GM18867 (cell line): ENCODE measurements around the gene TMEM108.
"Not testable (repeated sequence)": the region's sequence is repeated elsewhere in the genome, so short reads cannot be mapped to it uniquely, and the experiment has no call there.

ENCODE experiments used
- ATAC-seq: cut with Tn5 transposase; IDR thresholded peaks from one replicate; pipeline ENCODE4 v1.9.1; 2021; ENCODE audit warnings: mild to moderate bottlenecking, moderate library complexity; ENCODE audit not compliant: unreplicated experiment

The TMEM108 gene

GRCh38 chr3:133038089-133038730, at the start of gene TMEM108:
Gene TMEM108 (plus strand): TSS chr3:133038391.
- no peak for ATAC-seq

- ATAC-seq: no peak
These were observed 42.2 kb upstream of the TMEM108 start for GRCh38 chr3:132995971-132996370.

GRCh38 chr3:132997404-132998185, 40.6 kb upstream of the TMEM108 start:
- no peak for ATAC-seq

- ATAC-seq: not testable (repeated sequence)
These were observed 33.2 kb upstream of the TMEM108 start for GRCh38 chr3:133005032-133005431.

DNA sequence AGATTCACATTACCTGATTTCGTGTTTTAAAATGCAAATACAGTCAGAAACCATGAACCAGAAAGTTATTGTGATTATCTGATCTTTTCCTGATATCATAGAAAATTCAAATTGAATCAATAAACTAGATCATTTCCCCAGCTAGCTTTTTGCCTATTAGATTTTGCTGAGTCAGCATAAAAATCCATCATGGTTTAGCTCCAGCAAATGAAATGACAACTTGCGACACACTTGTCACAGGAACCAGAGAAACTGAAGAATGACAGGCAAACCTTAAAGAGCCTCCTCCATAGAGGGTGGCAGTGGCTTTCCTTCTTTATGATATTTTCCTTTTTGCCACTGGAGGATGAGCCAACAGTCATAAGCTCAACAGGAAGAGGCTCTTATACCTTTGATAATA, 30.6 kb upstream of the TMEM108 start:
- no peak for ATAC-seq

DNA sequence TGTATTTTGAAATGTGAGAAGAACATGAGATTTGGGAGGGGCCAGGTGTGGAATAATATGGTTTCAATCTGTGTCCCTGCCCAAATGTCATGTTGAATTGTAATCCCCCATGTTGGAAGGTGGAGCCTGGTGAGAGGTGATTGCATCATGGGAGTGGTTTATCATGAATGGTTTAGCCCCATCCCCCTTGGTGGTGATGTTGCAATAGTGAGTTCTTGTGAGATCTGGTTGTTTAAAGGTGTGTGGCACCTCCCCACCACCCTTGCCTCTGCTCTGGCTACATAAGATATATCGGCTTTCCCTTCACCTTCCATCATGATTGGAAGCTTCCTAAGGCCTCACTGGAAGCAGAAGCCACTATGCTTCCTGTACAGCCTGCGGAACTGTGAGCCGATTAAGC, 23.9 kb upstream of the TMEM108 start:
- no peak for ATAC-seq

DNA sequence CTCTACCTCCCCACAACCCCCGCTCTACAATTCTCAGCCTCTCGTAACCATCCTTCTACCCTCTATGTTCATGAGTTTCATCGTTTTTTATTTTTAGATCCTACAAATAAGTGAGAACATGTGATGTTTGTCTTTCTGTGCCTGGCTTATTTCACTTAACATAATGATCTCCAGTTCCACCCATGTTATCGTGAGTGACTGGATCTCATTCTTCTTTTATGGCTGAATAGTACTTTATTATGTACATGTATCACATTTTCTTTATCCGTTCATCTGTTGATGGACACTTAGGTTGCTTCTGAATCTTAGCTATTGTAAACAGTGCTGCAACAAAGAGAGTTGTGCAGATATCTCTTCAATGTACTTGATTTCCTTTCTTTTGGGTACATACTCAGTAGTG, 22.6 kb upstream of the TMEM108 start:
- not testable (repeated sequence) for ATAC-seq

- no peak for ATAC-seq
These were observed 21.3 kb upstream of the TMEM108 start for GRCh38 chr3:133016838-133017309.

- ATAC-seq: no peak
These were observed 19.3 kb upstream of the TMEM108 start for GRCh38 chr3:133018921-133019320.

DNA sequence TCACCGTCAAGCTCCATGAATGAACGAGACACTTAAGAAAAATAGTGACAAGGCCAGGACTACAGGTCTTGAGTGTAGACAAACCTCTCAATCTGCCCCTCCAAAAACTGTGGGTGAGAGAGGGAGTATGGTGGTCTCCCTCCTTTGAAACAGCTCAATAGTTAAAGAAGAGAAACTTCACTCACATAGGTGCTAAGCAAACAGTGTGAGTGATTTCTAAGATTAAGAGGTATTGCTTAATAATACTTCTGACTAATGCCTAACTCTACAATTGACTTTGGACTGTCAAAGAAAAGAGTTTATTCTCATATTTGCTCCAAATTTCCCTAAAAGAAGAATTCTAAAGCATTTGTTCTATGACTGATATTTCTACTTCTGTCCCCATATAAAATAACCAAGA, 17.0 kb upstream of the TMEM108 start:
- ATAC-seq: no peak

- no peak for ATAC-seq
These were observed 14.8 kb upstream of the TMEM108 start for GRCh38 chr3:133023362-133023761.

- no peak for ATAC-seq
These were observed 12.6 kb upstream of the TMEM108 start for GRCh38 chr3:133025546-133025945.

GRCh38 chr3:133032301-133032700, 5.9 kb upstream of the TMEM108 start:
- no peak for ATAC-seq

- no peak for ATAC-seq
These were observed 755 bp upstream of the TMEM108 start for GRCh38 chr3:133037436-133037835.

GRCh38 chr3:133038731-133039375, 662 bp downstream of the TMEM108 start:
- no peak for ATAC-seq

DNA sequence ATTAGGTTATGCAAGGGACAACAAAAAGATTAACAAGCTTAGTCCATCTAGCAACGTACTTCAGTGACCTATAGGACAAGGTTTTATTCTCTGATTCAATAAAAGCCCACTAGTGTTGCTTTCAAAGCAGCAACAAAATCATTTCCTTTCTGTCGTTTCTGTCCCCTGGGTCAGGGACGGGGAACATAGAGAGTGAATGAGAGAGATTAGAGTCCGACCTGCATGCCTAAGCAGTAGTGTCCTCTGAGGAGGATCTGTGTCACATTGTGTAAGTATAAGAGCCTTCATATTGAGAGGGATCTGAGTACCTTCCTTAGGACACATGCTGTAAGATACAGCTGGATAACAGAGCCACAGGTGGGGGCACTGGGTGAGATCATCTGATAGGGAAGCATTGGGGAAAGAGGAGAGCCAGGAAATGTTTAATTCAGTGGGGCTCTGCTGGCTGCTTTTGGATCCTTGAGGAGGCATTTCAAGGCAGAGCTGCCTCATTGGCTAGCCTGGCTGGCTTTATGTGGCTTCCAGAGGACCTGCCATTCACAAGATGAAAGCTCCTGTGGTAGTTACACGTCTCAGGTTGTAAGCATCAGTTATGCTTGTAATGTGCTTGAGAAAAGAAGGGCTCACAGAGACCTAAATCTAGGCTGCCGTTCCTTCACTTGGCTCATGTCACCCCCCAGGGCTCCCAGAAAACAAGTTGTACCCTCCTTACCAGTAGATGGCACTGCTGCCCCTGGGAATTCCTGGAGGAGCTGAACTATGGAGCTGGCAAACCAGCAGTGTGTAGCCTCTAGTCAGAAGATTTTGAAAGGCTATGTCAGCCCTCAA, 2.7 kb downstream of the TMEM108 start:
- peak; percentile 57 for ATAC-seq

- ATAC-seq: no peak
These were observed 3.3 kb downstream of the TMEM108 start for GRCh38 chr3:133041524-133041829.

DNA sequence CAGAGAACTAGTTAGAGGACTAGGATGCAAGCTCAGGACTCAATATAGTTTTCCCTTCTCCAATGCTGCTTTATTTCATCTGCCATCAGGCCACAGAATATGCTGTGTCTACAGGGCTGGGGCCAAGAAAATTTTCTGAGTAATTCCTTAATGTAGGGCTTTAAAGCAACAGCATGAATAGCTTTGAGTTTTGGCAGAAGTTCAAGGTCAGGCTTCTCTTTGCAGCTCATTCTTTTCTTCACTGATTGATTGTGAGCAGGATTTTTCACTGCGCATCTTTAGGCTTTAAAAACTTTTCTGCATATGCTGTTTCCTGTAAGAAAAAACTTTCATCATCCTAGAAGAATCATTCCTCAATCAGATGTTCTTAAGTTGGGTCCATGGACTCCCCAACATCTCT, 4.6 kb downstream of the TMEM108 start:
- ATAC-seq: no peak

DNA sequence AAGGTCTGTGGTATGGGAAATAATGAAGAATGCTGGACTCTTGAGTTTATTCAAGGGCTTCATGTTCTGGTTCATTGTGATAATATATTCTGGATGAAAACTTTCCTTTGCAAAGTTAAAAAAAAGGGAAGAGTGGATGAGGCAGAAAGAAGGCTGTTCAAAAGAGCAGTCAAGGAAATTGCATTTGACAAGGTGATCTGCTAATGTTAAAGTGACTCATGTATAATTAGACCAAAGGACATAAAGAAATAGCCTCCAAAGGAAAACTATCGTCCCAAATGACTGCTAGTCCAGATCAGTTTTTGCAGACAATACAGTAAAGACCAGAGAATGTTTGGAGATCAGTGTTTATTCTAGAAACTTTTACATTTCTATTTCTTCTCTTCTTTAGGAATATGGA, 9.8 kb downstream of the TMEM108 start:
- no peak for ATAC-seq

DNA sequence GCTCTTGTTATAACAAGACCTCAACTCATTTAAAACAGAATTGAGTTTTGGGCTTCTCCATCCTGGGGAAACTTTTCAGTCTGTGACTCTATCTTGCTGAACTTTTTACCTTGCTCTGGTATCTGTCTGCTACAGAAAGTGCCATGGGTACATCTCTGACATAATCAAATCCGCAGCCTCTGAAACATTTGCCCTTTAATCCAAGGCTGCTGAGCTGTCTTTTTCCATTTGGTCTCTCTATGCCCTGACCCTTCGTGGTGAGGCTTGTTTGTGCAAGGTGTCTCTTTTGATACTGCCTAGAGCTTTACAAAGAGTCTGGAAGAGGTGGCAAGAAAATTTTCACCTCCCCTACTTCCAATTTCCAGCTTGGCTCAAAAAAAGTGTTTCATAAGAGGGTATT, 11.3 kb downstream of the TMEM108 start:
- ATAC-seq: no peak

GRCh38 chr3:133050891-133051290, 12.7 kb downstream of the TMEM108 start:
- ATAC-seq: no peak
